Measurements from ENCODE around the gene CACHD1. TPM values are rescaled to one million over a fixed set of nuclear protein-coding genes. Genes with fewer than 3 reads are reported as not detected.
A peak's percentile ranks its signal among the peaks of the same experiment; 100 is the strongest.

CACHD1 gene
- total and polyA plus RNA-seq, 2 experiments from 2014 or later, result 41.3 to 54.4 TPM

DNA sequence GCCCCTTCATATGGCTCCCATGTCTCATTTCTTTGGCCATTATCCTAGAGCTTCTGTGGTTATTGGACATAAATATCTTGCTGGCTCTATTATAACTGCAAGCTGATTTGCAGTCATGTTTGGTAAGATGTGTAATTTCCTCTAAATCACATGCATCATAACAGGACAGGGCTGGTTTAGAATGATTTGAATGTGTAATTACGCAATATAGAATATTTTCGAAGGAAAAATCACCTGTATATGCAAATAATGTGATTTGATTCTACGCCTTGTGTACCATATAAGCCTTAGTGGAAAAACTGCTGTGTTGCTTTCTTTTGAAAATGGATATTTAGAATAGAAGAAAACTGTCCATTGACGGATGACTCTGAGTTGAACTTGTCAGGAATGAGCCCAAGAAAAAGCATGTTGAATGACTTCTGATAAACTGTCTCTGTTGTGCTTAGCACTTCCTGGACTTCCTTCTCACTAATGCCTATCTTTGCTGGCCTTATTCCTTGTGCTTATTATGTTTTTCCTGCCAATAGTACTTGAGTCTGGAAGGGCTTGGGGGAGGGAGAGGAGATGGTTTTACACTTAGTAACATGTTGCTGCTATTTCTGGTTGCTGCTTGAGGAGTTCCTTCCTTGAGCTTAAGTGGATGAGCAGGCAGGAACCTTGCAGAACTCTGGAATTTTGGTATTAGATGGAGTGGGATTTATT, 6.5 kb downstream of the CACHD1 start:
- peaks cover 79% of the 10 kb centered on the region for H3K4me1 ChIP-seq (ENCODE audit: low read depth)

GRCh38 chr1:64478594-64479470, 8.9 kb downstream of the CACHD1 start:
- no peak for DNase-seq (ENCODE audit: low read depth in 1 of 2, low spot score in 1 of 2)
- H3K4me1 ChIP-seq (ENCODE audit: low read depth), result peaks cover 82% of the 10 kb centered on the region
- no peaks in the 10 kb centered on the region for H3K9me3 ChIP-seq (ENCODE audit: low read depth)
- TF ChIP-seq, protein P1, sequence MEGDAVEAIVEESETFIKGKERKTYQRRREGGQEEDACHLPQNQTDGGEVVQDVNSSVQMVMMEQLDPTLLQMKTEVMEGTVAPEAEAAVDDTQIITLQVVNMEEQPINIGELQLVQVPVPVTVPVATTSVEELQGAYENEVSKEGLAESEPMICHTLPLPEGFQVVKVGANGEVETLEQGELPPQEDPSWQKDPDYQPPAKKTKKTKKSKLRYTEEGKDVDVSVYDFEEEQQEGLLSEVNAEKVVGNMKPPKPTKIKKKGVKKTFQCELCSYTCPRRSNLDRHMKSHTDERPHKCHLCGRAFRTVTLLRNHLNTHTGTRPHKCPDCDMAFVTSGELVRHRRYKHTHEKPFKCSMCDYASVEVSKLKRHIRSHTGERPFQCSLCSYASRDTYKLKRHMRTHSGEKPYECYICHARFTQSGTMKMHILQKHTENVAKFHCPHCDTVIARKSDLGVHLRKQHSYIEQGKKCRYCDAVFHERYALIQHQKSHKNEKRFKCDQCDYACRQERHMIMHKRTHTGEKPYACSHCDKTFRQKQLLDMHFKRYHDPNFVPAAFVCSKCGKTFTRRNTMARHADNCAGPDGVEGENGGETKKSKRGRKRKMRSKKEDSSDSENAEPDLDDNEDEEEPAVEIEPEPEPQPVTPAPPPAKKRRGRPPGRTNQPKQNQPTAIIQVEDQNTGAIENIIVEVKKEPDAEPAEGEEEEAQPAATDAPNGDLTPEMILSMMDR (IDR thresholded peaks at IDR 0.05; ENCODE audit: low read depth, low read length), result no peak
- no peak overlapping the region for H3K4me3 ChIP-seq
- no peaks in the 10 kb centered on the region for H3K36me3 ChIP-seq
- H3K27ac ChIP-seq, result no peak overlapping the region
- H3K27me3 ChIP-seq, result no peaks in the 10 kb centered on the region

More for the DNA sequence above, 6.5 kb downstream of the CACHD1 start:
- peak overlapping the region; percentile 55 for H3K27ac ChIP-seq
- no peaks in the 10 kb centered on the region for H3K9me3 ChIP-seq (ENCODE audit: low read depth)
- H3K27me3 ChIP-seq, result no peaks in the 10 kb centered on the region
- no peaks in the 10 kb centered on the region for H3K36me3 ChIP-seq
- DNase-seq (ENCODE audit: low read depth in 1 of 2, low spot score in 1 of 2), result peak; percentile 52 to 85
- no peak overlapping the region for H3K4me3 ChIP-seq
- TF ChIP-seq, protein P1 (IDR thresholded peaks at IDR 0.05; ENCODE audit: low read depth, low read length), result no peak

DNA sequence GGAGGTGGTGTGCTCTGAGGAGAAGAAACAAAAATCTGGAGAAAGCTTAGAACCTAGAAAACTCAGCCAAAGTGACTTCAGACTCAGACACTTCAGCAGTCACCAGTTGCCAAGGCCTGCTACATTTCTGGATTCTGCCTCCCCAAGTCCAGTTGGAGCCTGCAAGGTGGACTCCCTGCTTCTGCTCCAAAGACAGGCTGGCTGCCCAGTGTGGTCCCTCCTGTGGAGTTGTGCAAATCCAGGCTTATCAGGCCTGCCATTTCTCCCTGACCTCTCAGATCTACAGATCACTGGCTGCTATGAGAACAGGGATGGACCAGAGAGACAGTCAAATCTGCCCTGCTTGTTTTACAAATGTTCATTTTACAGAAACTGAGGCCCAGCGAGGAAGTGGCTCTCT, 9.9 kb downstream of the CACHD1 start:
- peaks cover 74% of the 10 kb centered on the region for H3K4me1 ChIP-seq (ENCODE audit: low read depth)

DNA sequence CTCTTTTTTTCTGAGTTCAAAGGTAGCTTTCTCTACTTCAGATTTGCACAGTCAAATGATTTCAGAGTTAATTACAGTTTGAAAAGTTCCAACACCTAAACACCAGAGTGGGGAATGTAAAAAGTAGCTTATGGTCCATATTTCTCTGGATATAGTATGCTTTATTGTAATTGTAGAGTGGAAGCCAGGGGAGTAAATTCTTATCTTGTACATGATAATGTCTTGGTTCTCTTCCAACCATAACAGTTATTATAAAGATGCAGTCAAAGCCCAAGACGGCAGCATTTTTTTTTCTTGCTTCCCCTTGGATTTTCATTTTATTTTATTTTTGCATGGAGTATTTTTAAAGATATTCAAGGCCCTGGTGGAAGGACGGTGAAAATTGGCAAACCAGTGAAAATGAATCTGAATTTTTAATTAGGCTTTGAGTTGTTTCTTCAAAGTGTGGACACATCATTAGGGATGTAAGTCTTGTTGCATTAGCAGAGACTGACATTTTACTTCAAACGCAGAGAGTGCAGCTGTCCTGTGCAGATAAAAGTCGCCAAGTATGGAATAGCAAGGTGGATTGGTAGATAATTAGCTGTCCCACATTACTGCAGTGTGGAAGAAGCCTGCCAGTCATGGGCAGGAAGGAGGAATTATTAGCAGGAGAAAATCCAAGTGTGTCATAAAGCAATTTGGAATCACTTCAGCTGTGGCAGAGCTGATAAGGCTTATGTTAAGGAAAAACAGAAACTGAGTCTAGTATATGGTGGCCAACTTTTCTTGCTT, 11.3 kb downstream of the CACHD1 start:
- Histone ChIP-seq H3K36me3 (no peaks in the 10 kb centered on the region), H3K4me1 (ENCODE audit: low read depth) (peaks cover 68% of the 10 kb centered on the region), H3K9me3 (ENCODE audit: low read depth) (no peaks in the 10 kb centered on the region), H3K27ac (no peak overlapping the region), H3K4me3 (no peak overlapping the region), H3K27me3 (no peaks in the 10 kb centered on the region)
- TF ChIP-seq, protein P1 (IDR thresholded peaks at IDR 0.05; ENCODE audit: low read depth, low read length), result no peak
- DNase-seq (ENCODE audit: low read depth in 1 of 2, low spot score in 1 of 2), result peak in 1 of 2 donors; percentile 27

More for the DNA sequence above, 9.9 kb downstream of the CACHD1 start:
- no peaks in the 10 kb centered on the region for H3K9me3 ChIP-seq (ENCODE audit: low read depth)
- H3K4me3 ChIP-seq, result no peak overlapping the region
- no peaks in the 10 kb centered on the region for H3K36me3 ChIP-seq
- no peaks in the 10 kb centered on the region for H3K27me3 ChIP-seq
- DNase-seq (ENCODE audit: low read depth in 1 of 2, low spot score in 1 of 2), result no peak
- TF ChIP-seq, protein P1 (IDR thresholded peaks at IDR 0.05; ENCODE audit: low read depth, low read length), result no peak
- peak overlapping the region; percentile 13 for H3K27ac ChIP-seq

DNA sequence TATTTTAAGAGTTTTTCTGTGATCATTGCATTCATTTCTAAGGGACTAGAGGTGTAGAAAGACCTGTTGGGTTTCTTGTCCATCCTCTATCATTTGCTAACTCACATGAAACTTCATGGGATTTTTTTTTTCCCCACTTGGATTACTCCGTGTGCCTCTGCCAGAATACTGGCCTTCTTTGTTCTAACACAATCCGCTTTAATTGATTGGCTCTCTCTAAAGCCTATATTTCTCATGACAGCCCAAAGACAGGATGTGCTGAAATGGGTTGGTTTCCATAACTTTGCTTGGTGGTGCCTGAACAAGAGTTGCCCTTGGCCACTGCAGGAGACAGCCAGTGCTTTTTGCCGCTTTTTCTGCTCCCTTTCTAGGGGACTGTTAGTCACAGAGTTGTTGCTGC, 12.2 kb downstream of the CACHD1 start:
- Histone ChIP-seq H3K9me3 (ENCODE audit: low read depth) (no peaks in the 10 kb centered on the region), H3K36me3 (no peaks in the 10 kb centered on the region), H3K4me3 (no peak overlapping the region), H3K4me1 (ENCODE audit: low read depth) (peaks cover 59% of the 10 kb centered on the region), H3K27ac (no peak overlapping the region), H3K27me3 (no peaks in the 10 kb centered on the region)
- TF ChIP-seq, protein P1 (IDR thresholded peaks at IDR 0.05; ENCODE audit: low read depth, low read length), result no peak
- no peak for DNase-seq (ENCODE audit: low read depth in 1 of 2, low spot score in 1 of 2)

Data from cardiac muscle cell (in vitro differentiated cells and primary cell).